Measurements from ENCODE around the gene RHBDL2.
"Not testable (repeated sequence)": the region's sequence is repeated elsewhere in the genome, so short reads cannot be mapped to it uniquely, and the experiment has no call there.

RHBDL2 gene

DNA sequence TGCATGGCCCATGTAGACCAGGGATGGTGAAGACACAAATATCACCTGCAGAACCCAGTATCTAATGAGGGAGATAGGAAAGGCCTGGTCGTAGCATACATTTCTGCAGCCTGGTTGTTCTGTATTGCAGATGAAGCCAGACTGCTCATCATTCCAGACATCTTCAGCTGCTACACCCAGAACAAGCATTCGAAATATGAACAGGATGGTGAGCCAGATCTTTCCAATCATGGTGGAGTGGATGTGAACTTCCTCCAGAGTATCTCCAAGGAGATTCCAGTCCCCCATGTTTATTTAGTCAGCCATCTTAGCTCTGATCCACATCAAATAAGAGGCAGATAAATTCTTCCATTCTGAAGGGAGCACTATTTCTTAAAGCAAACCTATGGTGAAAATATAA, 65.8 kb downstream of the RHBDL2 start:
- DNase-seq (ENCODE audit: low spot score) = no peak

DNA sequence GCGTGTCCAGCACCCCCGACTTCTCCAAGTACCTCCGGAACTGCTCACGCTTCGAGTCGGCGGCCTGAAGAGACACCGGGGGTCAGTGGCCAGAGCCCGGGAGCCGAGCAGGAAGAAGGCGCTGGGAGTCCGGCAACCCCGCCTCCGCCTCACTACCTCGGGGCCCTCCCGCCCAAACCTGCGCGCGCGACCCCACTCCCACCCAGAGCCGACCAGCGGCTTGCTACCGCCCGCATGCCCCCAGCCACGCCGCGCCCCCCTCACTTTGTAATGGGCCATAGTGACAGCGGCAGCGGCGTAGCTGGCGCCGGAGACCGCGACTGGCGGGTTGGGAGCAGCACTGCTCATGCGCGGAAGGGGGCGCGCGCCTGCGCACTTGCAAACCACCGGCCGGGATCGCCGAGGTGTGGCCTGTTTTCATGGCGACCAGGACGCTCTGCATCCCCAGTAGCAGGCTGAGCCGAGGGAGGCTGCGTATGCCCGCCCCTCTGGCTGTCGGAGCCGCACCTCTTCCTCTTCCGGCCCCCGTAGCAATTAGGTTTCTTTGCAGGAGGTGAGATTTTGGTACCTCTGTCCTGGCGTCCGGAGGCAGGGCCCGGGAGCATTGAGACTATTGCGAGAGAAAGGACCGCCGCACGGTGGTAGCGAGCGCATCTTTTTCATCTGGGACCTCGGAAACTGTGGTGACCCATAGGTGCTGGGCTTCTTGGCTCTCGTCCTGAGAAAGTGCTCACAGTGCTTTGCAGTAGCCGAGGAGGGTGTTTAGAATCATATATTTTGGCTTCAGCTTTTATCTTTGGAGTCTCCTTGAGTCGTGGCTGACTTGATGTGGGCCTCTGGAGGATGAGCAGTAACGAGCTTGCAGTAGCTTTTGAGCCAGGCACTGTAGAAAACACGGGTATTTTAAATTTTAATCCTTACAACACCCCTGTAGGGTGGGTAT, 68.3 kb downstream of the RHBDL2 start, which contains the start of gene MYCBP:
Gene MYCBP (minus strand): TSS at position 322 of the 943 bp plus-strand sequence. CDS start 43 bp downstream, at position 279.
- peak; percentile 97 for DNase-seq (ENCODE audit: low spot score)

DNA sequence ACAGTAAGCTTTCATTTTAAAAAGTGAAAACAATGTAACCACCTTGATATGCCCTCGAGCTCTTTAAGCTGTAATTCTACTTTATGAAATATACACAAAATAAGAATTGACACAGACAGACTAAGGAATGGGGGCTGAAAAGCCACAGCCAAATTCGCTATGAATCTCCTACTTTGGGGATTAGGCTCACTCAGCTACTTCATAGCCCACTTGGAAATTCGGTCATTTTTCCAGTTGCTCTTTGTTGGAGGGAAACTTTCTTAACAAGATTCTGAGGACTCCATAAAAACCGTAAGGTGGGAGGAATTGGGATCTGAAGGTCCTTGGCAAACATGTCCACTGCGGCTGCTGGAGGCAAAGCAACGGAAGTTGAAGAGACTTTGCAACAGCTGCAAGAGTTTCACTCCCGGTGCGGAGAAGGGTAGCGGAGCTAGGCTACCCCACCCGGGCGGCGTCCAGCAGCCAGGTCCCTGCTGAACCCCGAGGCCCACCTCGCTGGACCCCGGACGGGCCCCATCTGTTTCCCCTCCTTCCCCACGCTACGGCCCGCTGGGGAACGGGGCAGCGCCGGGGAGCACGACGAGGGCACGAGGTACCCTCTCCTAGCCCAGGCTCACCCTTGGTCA, 69.1 kb downstream of the RHBDL2 start:
- DNase-seq (ENCODE audit: low spot score) = peak; percentile 50

DNA sequence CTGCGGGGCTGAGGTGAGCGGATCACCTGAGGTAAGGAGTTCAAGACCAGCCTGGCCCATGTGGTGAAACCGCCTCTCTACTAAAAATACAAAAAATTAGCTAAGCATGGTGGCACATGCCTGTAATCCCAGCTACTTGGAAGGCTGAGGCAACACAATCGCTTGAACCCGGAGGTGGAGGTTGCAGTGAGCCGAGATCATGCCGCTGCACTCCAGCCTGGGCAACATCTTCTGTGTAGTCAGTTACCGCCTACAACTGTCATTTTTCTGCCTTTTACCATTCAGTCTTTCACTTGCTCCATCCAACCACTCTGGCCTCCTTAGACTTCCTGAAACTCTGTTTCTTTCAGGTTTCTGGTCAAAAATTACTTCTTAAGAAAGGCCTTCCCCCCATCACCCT, 70.6 kb downstream of the RHBDL2 start:
- no peak for DNase-seq (ENCODE audit: low spot score)

DNA sequence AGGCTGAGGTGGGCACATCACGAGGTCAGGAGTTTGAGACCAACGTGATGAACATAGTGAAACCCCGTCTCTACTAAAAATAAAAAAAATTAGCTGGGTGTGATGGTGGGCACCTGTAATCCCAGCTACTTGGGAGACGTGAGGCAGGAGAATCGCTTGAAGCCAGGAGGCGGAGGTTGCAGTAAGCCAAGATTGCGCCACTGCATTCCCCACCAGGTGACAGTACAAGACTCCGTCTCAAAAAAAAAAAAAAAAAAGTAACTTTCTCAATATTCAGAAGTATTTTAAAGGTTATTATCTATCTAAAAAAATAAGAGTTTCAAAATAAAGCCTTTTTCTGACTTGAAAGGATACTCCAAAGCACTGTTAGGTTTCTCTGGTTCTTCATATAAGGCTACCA, 74.4 kb downstream of the RHBDL2 start:
- DNase-seq (ENCODE audit: low spot score) = no peak

DNA sequence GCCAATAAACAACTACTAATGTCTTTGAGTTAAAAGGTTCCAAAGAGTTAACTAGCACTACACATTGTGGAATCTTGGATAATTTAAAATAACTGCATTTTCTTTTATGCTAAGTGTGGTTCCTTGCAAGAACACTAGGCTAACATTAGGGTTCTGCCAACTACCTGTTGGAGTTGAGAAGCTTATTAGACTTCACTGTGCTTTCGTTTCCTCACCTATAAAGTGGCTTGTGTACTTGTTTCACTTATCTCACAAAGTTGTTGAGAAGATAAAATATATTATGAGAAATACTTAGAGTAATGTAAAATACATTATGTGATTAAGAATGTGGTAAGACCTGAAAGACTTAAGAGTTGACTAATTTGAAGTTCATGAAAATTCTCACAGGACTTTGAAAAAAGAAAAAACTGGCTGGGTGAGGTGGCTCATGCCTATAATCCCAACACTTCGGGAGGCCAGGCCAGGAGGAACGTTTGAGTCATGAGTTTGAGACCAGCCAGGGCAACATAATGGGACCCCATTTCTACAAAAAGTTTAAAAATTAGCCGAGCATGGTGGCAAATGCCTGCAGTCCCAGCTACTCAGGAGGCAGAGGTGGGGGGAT, 76.4 kb downstream of the RHBDL2 start:
- no peak for DNase-seq (ENCODE audit: low spot score)

DNA sequence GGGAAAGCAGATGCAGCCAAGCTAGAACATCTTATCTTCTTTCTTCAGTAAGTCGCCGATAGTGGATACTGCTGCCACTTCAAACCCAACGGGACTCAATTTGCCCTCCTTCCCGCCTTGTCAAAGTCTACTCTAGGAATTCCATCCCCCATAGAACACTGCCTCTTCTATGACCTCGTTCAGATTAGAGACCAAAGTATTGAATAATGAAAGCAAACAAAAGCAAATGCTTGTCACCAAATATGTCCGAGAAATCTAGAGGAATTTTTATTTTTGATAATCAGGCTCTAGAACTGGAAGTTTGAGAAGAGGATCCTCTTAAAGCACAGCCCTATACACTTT, 81.2 kb downstream of the RHBDL2 start:
- DNase-seq (ENCODE audit: low spot score) = no peak

DNA sequence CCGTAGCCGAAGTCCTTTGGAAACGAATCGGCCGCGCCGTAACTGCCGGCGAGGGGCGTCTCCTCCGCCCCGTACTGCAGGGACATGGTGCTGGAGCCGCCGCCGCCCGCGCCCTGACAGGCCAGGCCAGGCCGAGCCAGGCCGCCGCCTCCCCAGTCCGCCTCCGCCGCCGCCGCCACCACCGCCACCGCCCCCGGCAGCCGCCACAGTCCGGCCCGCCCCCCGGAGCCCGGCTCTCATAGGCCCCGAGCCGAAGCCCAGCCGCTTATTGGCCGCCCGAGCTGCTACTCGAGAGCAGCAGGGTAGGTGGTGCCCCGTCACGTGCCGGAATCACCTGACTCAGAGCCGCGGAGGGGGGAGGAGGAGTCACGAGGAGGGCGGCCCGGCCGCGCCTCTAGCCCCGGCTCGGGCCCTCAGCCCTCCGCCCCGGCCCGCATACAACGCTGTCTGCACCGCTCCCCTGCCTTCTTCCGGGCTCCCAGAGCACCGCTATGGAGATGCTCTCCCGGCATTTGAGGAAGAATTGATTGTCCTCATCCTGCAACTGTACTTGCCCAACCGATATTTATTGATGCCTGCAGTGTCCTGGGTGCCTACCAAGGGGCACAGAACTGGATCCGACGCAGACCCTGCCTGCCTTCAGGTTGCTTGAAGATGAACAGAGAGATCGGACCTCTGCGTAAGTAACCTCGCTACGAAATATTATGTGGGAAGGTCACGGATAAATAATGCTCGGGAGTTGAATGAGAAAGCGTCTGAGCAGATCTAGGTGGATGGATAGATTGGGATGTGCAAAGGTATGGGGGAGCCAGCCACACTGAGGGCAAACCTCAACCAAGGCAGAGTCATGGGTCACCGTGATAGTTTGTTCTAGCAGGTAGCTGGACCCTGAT, 81.8 kb downstream of the RHBDL2 start, which contains the start of gene RRAGC:
Gene RRAGC (minus strand): TSS at position 212 of the 893 bp plus-strand sequence. CDS start 126 bp downstream, at position 86.
- peak; percentile 98 for DNase-seq (ENCODE audit: low spot score)

DNA sequence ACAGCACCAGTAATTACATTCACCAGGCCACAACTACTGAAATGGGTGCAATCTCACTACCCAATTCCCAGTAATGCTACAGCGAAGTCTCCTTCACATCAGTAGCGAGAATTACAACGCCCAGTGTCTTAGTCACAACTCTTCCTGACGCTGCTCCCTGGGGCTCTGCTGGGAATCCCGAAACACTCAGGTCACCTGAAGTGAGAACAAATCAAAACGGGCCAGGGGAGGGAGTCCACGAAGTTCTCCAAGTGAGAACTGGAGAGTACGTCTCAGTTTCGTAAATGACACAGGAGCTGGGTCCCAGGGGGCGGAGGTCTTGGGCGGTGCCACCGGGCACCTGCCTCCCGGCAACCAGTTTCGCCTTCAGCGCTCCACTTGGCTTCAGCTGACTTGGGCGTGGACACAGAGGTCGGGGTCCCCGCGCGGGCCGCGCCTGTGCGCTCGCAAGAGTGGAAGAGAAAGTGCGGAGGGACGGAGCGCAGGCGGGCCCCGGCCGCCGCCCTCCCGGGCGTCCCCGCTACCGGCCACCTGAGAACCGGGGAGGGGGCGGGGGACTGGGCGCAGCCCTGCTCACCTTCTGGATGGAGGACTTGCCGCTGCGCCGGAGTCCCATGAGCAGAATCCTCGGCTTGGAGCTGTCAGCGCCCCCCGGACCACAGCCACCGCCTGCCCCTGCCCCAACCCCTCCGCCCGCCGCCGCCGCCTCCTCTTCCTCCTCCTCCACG, 82.6 kb downstream of the RHBDL2 start:
- peak; percentile 80 for DNase-seq (ENCODE audit: low spot score)

DNA sequence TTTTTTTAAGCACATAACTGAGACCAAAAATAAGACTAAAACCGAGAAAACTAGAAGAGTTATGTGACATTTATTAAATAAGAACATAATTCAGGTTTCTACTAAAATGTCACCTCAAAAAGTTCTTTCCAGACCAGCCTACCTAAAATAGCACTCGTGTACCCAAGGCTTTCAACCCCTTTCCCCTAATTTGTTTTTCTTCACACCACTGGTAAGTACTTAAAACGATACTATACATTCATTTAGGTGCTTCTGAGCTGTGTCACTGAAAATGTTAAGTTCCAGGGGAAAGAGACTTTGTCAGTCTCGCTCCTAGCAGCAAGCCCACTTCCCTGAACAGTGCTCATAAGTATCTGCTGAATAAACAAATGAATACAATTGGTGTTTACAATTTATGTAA, 88.8 kb downstream of the RHBDL2 start:
- DNase-seq (ENCODE audit: low spot score) = no peak

DNA sequence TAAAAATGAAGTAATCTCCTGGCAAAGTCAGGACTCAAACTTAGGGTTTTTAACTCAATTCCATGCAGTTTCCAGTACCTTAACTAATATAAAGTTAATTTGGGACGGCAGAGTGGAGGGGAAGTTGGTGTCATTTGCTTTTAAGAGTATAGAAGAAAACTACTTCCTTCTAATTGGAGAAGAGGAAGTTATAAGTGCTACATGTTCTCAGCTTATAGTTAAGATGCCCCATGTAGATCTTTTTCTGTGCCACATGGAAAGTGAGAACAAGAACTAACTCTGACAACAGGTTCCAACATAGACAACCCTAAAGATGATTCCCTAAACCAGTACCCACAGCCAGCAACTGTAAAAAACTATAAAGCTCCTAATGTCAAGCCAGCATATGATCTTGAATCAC, 93.6 kb downstream of the RHBDL2 start:
- DNase-seq (ENCODE audit: low spot score) = no peak

DNA sequence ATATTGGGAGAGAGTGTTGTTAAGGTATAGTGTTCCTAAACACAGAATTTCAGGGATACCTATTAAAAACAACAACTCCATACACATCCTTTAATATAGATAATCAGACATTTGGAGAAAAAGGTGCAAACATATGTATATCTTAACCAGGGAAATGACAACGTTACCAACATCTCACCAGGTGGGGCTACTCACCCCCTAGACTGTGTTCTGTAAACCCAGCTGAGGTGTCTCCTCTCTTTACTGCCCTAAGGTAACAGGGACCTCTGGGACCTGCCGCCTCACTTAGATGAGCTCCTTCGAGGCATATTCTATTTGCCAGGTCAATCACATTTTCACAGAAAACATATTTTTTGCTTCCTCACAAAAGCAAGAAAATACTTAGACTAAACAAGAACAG, 95.4 kb downstream of the RHBDL2 start:
- DNase-seq (ENCODE audit: low spot score) = no peak

DNA sequence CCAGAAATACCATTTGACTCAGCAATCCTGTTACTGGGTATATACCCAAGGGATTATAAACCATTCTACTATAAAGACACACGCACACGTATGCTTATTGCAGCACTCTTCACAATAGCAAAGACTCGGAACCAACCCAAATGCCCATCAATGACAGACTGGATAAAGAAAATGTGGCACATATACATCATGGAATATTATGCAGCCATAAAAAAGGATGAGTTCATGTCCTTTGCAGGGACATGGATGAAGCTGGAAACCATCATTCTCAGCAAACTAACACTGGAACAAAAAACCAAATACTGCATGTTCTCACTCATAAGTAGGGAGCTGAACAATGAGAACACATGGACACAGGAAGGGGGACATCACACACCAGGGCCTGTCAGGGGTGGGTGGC, 96.5 kb downstream of the RHBDL2 start:
- DNase-seq (ENCODE audit: low spot score) = not testable (repeated sequence)

DNA sequence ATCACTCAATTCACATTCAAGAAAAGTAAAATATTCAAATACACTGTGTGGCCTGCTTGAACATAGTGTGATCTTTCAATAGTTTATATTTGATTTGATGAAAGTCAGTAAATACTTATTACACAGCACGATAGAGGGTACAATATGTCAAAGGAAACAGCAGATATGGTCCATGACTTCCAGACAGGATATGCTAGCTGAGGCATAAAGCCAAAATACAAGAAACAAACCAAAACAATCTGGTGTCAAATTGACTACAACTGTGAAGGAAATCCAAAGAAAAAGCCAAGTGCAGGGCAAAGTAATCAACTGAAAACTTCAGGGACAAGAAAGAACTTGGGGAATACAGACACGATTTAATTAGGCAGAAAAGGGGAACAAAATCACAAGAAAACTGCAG, 101.3 kb downstream of the RHBDL2 start:
- DNase-seq (ENCODE audit: low spot score) = no peak

DNA sequence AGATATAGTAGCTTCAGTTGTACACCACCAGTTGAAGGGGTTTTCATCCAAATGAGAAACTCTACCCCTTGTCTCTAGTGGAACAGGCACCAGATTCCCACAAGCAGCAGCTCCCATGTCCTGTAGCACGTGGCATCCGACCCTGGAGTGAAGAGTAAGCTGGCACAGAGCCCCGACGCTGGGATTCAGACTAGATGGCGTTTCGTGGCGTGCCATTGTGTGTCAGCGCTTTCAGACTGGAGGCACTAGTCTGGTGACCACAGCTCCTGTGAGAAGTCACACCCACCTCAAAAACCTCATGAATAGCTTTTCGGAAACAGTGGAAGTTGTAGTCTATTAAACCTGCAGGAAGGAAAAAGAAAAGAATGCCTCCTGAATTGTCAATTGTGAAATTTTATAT, 102.3 kb downstream of the RHBDL2 start:
- no peak for DNase-seq (ENCODE audit: low spot score)

DNA sequence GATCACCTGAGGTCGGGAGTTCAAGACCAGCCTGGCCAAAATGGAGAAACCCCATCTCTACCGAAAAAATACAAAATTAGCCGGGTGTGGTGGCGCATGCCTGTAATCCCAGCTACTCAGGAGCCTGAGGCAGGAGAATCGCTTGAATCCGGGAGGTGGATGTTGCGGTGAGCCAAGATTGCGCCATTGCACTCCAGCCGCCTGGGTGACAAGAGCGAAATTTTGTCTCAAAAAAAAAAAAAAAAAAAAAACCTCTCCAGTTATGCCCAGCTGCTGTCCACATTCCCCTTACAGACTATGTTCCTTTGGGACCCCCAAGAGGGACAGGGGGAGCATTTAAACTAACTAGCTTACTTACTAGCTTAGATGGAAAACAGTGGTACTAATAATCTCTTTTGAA, 105.3 kb downstream of the RHBDL2 start:
- not testable (repeated sequence) for DNase-seq (ENCODE audit: low spot score)

Measured in hematopoietic multipotent progenitor cell treated with erythropoietin and hydrocortisone succinate and interleukin-3 and kit ligand, for 17 days (in vitro differentiated cells).